ENCODE measurements around the gene SRGAP3. TPM values are rescaled to one million over a fixed set of nuclear protein-coding genes. Genes with fewer than 3 reads are reported as not detected.

SRGAP3 gene
- total RNA-seq, 2 donors from 2014 or later: 5.7 to 6.1 TPM

- H3K9ac ChIP-seq (ENCODE audit: low read depth in 2 of 2, low read length in 2 of 2): no peak overlapping the region
- TF ChIP-seq CTCF (IDR thresholded peaks at IDR 0.05): no peak
- no peak for DNase-seq
- no peak overlapping the region for H3K27ac ChIP-seq
- no peaks in the 10 kb centered on the region for H3K4me1 ChIP-seq
- no peaks in the 10 kb centered on the region for H3K9me3 ChIP-seq
- H3K36me3 ChIP-seq: no peaks in the 10 kb centered on the region
- H3K4me3 ChIP-seq: no peak overlapping the region
- intact Hi-C loops (cut with DNase I): no loop called here
- H3K27me3 ChIP-seq: no peaks in the 10 kb centered on the region
These were observed 145.3 kb downstream of the SRGAP3 start for GRCh38 chr3:9104121-9104520.

- Histone ChIP-seq H3K9me3 (no peaks in the 10 kb centered on the region), H3K36me3 (no peaks in the 10 kb centered on the region), H3K27me3 (no peaks in the 10 kb centered on the region), H3K4me1 (no peaks in the 10 kb centered on the region), H3K9ac (ENCODE audit: low read depth in 2 of 2, low read length in 2 of 2) (no peak overlapping the region), H3K27ac (no peak overlapping the region), H3K4me3 (no peak overlapping the region)
- no peak for TF ChIP-seq CTCF (IDR thresholded peaks at IDR 0.05)
- DNase-seq: no peak
- intact Hi-C loops (cut with DNase I): no loop called here
These were observed 147.0 kb downstream of the SRGAP3 start for GRCh38 chr3:9102240-9102981.

- Histone ChIP-seq H3K27ac (no peak overlapping the region), H3K36me3 (no peaks in the 10 kb centered on the region), H3K4me1 (no peaks in the 10 kb centered on the region), H3K27me3 (no peaks in the 10 kb centered on the region), H3K4me3 (no peak overlapping the region), H3K9ac (ENCODE audit: low read depth in 2 of 2, low read length in 2 of 2) (no peak overlapping the region), H3K9me3 (no peaks in the 10 kb centered on the region)
- no peak for DNase-seq
- no peak for TF ChIP-seq CTCF (IDR thresholded peaks at IDR 0.05)
- intact Hi-C loops (cut with DNase I): no loop called here
These were observed 148.2 kb downstream of the SRGAP3 start for GRCh38 chr3:9101286-9101685.

- no peak overlapping the region for H3K27ac ChIP-seq
- no peaks in the 10 kb centered on the region for H3K36me3 ChIP-seq
- H3K4me1 ChIP-seq: no peaks in the 10 kb centered on the region
- no peak overlapping the region for H3K4me3 ChIP-seq
- DNase-seq: no peak
- H3K9ac ChIP-seq (ENCODE audit: low read depth in 2 of 2, low read length in 2 of 2): no peak overlapping the region
- intact Hi-C loops (cut with DNase I): no loop called here
- H3K9me3 ChIP-seq: no peaks in the 10 kb centered on the region
- H3K27me3 ChIP-seq: no peaks in the 10 kb centered on the region
- no peak for TF ChIP-seq CTCF (IDR thresholded peaks at IDR 0.05)
These were observed 148.9 kb downstream of the SRGAP3 start for GRCh38 chr3:9100513-9100894.

- DNase-seq: no peak
- intact Hi-C loops (cut with DNase I): no loop called here
- H3K9me3 ChIP-seq: no peaks in the 10 kb centered on the region
- H3K27ac ChIP-seq: no peak overlapping the region
- TF ChIP-seq CTCF (IDR thresholded peaks at IDR 0.05): no peak
- no peaks in the 10 kb centered on the region for H3K4me1 ChIP-seq
- no peak overlapping the region for H3K9ac ChIP-seq (ENCODE audit: low read depth in 2 of 2, low read length in 2 of 2)
- H3K36me3 ChIP-seq: no peaks in the 10 kb centered on the region
- no peaks in the 10 kb centered on the region for H3K27me3 ChIP-seq
- no peak overlapping the region for H3K4me3 ChIP-seq
These were observed 149.5 kb downstream of the SRGAP3 start for GRCh38 chr3:9099702-9100512.

All from colonic mucosa (tissue), 4 donors.